ENCODE measurements around the gene CRISPLD2. TPM values are rescaled to one million over a fixed set of nuclear protein-coding genes. Genes with fewer than 3 reads are reported as not detected.

CRISPLD2 gene
- total RNA-seq, 2 donors from 2014 or later = 27.5 to 129 TPM

DNA sequence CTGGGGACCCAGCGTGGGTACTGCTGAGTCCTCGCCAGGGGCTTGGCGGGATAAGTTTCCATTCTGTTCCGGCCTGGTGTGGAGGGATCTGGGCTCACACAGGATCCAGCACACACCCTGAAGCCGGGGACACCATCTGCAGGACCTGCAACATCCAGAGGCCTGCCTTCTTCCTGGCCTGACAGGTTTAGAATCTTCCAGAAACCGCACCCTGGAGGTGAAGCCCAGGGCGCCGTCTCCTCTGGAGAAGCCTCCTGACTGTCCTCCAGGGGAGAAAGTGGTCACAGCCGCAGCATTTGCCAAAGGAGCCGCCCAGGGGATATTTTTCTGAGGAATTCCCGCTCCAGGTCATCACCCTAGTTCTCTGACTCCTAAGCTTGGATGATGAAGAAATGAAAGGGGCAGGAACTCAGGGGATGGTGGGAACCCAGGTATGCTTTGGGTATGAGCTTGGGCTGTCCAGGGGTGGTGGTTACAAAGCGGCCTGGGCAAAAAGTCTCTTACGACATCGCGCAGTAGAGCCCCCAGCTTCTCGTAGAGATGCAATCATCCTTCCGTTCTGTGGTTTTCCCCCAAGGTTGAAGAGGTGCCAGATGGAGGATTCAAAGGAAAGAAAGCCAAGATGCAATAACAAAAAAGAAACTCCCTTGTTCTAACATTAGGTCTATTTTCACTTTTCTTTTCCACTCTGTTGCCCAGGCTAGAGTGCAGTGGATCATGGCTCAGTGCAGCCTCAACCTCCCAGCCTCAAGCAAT is 9.1 kb upstream of the CRISPLD2 start:
- no peak overlapping the region for H3K4me3 ChIP-seq
- whole genome bisulfite sequencing, 2 donors = 62 to 85% methylated on average over 16 to 17 of the region's 17 CpGs
- no peaks in the 10 kb centered on the region for H3K36me3 ChIP-seq (replicated peaks in 1 of 2; ENCODE audit: insufficient read depth in 1 of 2, low read depth in 2 of 2)
- no peaks in the 10 kb centered on the region for H3K27me3 ChIP-seq
- H3K27ac ChIP-seq = no peak overlapping the region
- no peak for TF ChIP-seq POLR2A (IDR thresholded peaks at IDR 0.05)
- TF ChIP-seq, protein P1, sequence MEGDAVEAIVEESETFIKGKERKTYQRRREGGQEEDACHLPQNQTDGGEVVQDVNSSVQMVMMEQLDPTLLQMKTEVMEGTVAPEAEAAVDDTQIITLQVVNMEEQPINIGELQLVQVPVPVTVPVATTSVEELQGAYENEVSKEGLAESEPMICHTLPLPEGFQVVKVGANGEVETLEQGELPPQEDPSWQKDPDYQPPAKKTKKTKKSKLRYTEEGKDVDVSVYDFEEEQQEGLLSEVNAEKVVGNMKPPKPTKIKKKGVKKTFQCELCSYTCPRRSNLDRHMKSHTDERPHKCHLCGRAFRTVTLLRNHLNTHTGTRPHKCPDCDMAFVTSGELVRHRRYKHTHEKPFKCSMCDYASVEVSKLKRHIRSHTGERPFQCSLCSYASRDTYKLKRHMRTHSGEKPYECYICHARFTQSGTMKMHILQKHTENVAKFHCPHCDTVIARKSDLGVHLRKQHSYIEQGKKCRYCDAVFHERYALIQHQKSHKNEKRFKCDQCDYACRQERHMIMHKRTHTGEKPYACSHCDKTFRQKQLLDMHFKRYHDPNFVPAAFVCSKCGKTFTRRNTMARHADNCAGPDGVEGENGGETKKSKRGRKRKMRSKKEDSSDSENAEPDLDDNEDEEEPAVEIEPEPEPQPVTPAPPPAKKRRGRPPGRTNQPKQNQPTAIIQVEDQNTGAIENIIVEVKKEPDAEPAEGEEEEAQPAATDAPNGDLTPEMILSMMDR (IDR thresholded peaks at IDR 0.05) = no peak
- no peak for ATAC-seq
- intact Hi-C loops (cut with DNase I) = no loop called here
- peak in 1 of 4 donors; percentile 40 for DNase-seq
- no peaks in the 10 kb centered on the region for H3K9me3 ChIP-seq
- no peaks in the 10 kb centered on the region for H3K4me1 ChIP-seq

DNA sequence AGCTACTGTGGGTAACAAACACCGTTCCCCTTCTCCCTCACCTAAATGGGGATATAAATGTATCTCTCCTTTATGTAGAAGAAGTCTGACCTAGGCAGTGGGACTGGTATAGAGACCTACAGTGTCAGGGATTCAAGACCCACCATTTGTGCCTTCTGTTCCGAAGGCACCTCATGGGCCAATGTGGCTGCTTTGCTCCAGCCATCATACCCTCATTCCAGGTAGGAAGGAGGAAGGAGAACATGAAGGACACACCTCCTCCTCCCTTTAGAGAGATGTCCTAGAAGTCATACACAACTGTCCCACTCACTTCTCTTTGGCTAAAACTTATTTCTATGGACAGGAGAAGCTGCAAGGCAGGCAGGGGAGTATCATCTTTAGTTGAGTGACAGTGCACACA is 8.3 kb upstream of the CRISPLD2 start:
- Histone ChIP-seq H3K27ac (no peak overlapping the region), H3K27me3 (no peaks in the 10 kb centered on the region), H3K4me1 (no peaks in the 10 kb centered on the region), H3K9me3 (no peaks in the 10 kb centered on the region), H3K4me3 (no peak overlapping the region), H3K36me3 (replicated peaks in 1 of 2; ENCODE audit: insufficient read depth in 1 of 2, low read depth in 2 of 2) (no peaks in the 10 kb centered on the region)
- ATAC-seq (no peak), DNase-seq (no peak)
- intact Hi-C loops (cut with DNase I) = no loop called here
- no peak for TF ChIP-seq POLR2A (IDR thresholded peaks at IDR 0.05)
- TF ChIP-seq, protein P1 (IDR thresholded peaks at IDR 0.05) = no peak
- WGBS, 2 donors = 98 to 100% methylated on average over 1 to 2 of the region's 2 CpGs

DNA sequence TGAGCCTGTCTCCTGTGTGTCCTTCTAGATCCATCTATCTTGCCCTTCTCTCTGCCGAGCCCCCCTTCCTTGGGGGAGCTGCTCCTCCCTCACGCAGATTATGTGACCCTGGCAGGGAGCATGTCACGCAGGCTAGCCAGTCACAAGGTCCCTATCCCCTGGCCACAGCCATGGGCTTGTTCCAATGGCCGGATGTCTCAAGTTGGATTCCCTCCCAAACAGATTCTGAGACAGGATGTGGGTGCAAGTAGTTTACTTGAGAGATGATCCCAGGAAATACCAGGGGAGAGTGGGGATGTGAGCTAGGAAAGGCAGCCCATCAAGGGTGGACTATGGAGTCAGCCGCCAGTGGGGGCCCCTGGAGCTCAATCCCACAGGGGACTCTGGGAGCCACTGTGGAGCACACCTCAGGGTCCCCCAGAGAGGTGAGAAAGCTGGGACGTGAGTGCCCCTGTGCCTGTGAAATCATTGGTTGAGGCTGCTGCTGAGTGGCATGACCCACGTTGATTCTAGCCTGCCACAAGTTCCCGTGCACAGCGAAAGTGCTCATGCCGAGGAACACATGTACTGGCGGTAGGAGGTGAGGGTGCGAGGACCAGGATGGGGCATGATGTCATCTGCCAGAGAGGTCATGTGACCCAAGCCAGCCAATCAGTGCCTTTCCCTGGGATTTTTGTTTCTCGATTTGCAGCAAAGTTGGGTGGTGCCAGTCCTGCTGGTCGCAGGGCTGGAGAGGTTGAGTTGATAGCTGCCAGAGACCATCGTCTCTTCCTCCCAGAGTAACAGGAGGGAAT is 6.4 kb upstream of the CRISPLD2 start:
- Histone ChIP-seq H3K36me3 (replicated peaks in 1 of 2; ENCODE audit: insufficient read depth in 1 of 2, low read depth in 2 of 2) (no peaks in the 10 kb centered on the region), H3K27me3 (no peaks in the 10 kb centered on the region), H3K27ac (no peak overlapping the region), H3K9me3 (no peaks in the 10 kb centered on the region), H3K4me3 (no peak overlapping the region), H3K4me1 (no peaks in the 10 kb centered on the region)
- WGBS, 2 donors = 53 to 61% methylated on average over 12 to 15 of the region's 15 CpGs
- TF ChIP-seq POLR2A (IDR thresholded peaks at IDR 0.05) = no peak
- TF ChIP-seq, protein P1 (IDR thresholded peaks at IDR 0.05) = no peak
- intact Hi-C loops (cut with DNase I) = no loop called here
- ATAC-seq = no peak
- DNase-seq = no peak

DNA sequence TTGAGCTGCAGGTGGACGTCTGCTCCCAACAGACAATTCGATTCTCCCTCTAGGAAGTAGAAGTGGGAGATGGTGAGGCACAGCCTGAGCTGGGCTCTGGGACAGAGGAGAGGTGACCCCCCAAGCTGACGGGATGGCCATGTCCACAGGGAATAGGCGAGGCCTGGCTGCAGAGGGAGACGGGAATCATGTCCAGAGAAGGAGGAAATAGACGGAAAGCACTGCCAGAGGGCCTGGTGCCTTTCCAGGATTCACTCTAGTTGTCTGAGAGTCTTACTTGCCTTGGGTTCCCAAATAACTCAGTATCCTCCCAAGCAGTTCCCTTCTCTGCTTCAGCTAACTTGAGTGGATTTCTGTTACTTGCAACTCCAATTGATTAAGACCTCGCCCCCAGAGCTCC is 4.3 kb upstream of the CRISPLD2 start:
- TF ChIP-seq, protein P1 (IDR thresholded peaks at IDR 0.05) = no peak
- no peak for TF ChIP-seq POLR2A (IDR thresholded peaks at IDR 0.05)
- no peaks in the 10 kb centered on the region for H3K9me3 ChIP-seq
- H3K27ac ChIP-seq = no peak overlapping the region
- 68 to 69% methylated on average over 7 of the region's 7 CpGs for WGBS, 2 donors
- H3K4me1 ChIP-seq = peaks cover 11% of the 10 kb centered on the region
- H3K4me3 ChIP-seq = no peak overlapping the region
- H3K27me3 ChIP-seq = peaks cover 0 to 7% of the 10 kb centered on the region in 2 donors
- intact Hi-C loops (cut with DNase I) = no loop called here
- no peaks in the 10 kb centered on the region for H3K36me3 ChIP-seq (replicated peaks in 1 of 2; ENCODE audit: insufficient read depth in 1 of 2, low read depth in 2 of 2)
- no peak for DNase-seq
- no peak for ATAC-seq

Measured in body of pancreas (tissue), 4 donors.